Upper lobe of left lung (tissue), 4 donors: ENCODE measurements around the gene LETMD1.
A peak's percentile ranks its signal among the peaks of the same experiment; 100 is the strongest.

Source experiments
- EP300 ChIP-seq, 4 donors: sonication (generic); formaldehyde crosslinking; IDR thresholded peaks; one replicate each; pipeline ENCODE4 v1.5.1; 2017; ENCODE audit warnings: antibody characterized with exemption in 4 of 4, control low read depth in 2 of 4
- POLR2A ChIP-seq, 4 donors: fragments of 450-650 bp; IDR thresholded peaks; one replicate each; pipeline ENCODE4 v1.5.1; 2016 to 2017; ENCODE audit warnings: antibody characterized with exemption in 4 of 4, mild to moderate bottlenecking in 2 of 4
- POLR2AphosphoS5 ChIP-seq, 2 donors: sonication (generic); formaldehyde crosslinking; IDR thresholded peaks; one replicate each; pipeline ENCODE4 v1.5.1; 2017; ENCODE audit warnings: antibody characterized with exemption in 2 of 2
- TF ChIP-seq, protein P1 (sequence below), 6 experiments: fragments of 450-650 bp in 4 of 6; fragments of 200-600 bp in 2 of 6; sonication (generic) in 2 of 6; IDR thresholded peaks; one replicate each; pipeline ENCODE4 v1.5.1; 2016 to 2019; ENCODE audit warnings: antibody characterized with exemption in 6 of 6

GRCh38 chr12:51047655-51048540, at the start of gene LETMD1:
- TF ChIP-seq, protein P1, sequence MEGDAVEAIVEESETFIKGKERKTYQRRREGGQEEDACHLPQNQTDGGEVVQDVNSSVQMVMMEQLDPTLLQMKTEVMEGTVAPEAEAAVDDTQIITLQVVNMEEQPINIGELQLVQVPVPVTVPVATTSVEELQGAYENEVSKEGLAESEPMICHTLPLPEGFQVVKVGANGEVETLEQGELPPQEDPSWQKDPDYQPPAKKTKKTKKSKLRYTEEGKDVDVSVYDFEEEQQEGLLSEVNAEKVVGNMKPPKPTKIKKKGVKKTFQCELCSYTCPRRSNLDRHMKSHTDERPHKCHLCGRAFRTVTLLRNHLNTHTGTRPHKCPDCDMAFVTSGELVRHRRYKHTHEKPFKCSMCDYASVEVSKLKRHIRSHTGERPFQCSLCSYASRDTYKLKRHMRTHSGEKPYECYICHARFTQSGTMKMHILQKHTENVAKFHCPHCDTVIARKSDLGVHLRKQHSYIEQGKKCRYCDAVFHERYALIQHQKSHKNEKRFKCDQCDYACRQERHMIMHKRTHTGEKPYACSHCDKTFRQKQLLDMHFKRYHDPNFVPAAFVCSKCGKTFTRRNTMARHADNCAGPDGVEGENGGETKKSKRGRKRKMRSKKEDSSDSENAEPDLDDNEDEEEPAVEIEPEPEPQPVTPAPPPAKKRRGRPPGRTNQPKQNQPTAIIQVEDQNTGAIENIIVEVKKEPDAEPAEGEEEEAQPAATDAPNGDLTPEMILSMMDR (IDR thresholded peaks at IDR 0.05), result peak; percentile 81 to 95 (median 89)
- TF ChIP-seq POLR2A (IDR thresholded peaks at IDR 0.05) (peak in 3 of 4 donors; percentile 55 to 86 (median 62)), EP300 (IDR thresholded peaks at IDR 0.05) (no peak), POLR2AphosphoS5 (IDR thresholded peaks at IDR 0.05) (peak; percentile 86 to 87)
